Osteoblast (primary cell): ENCODE measurements around the gene BTBD1. TPM values are rescaled to one million over a fixed set of nuclear protein-coding genes. Genes with fewer than 3 reads are reported as not detected.

ENCODE experiments used
- DNase-seq: peaks from one replicate; pipeline ENCODE4 v3.0.0; 2011; ENCODE audit warnings: low spot score, mixed read lengths; ENCODE audit not compliant: insufficient read length; ENCODE audit errors: missing footprints
- H2AFZ ChIP-seq: 2 replicates; pipeline ENCODE4 v1.6.0; 2011; ENCODE audit warnings: mild to moderate bottlenecking, low read length
- H3K27ac ChIP-seq: 2 replicates; pipeline ENCODE4 v1.5.1; 2011; ENCODE audit warnings: mild to moderate bottlenecking, low read depth, low read length, moderate library complexity
- H3K27me3 ChIP-seq: 2 replicates; pipeline ENCODE4 v1.6.0; 2012; ENCODE audit warnings: mild to moderate bottlenecking, control low read depth, inconsistent platforms, low read length, moderate library complexity; ENCODE audit not compliant: insufficient read depth
- H3K36me3 ChIP-seq: 2 replicates; pipeline ENCODE4 v1.5.1; 2011; ENCODE audit warnings: mild to moderate bottlenecking, low read length, control low read depth, moderate library complexity; ENCODE audit not compliant: insufficient read depth
- H3K4me1 ChIP-seq: 2 replicates; pipeline ENCODE4 v1.5.1; 2011; ENCODE audit warnings: mild to moderate bottlenecking, low read length, control low read depth, moderate library complexity; ENCODE audit not compliant: insufficient read depth
- H3K4me2 ChIP-seq: 2 replicates; pipeline ENCODE4 v1.6.0; 2011; ENCODE audit warnings: mild to moderate bottlenecking, low read length; ENCODE audit not compliant: insufficient read depth
- H3K4me3 ChIP-seq: fragments of 200-600 bp; sonication (generic); 3 replicates; pipeline ENCODE4 v1.5.1; 2012; ENCODE audit warnings: mild to moderate bottlenecking, low read length, inconsistent platforms; ENCODE audit not compliant: insufficient read depth
- H3K79me2 ChIP-seq: 2 replicates; pipeline ENCODE4 v1.6.0; 2012; ENCODE audit warnings: mild to moderate bottlenecking, low read length, control low read depth, inconsistent platforms; ENCODE audit not compliant: insufficient read depth
- H3K9me3 ChIP-seq: 2 replicates; pipeline ENCODE4 v1.5.1; 2011; ENCODE audit warnings: low read depth, low read length, control low read depth
- H4K20me1 ChIP-seq: 2 replicates; pipeline ENCODE4 v1.6.0; 2012; ENCODE audit warnings: mild to moderate bottlenecking, low read length, control low read depth; ENCODE audit not compliant: insufficient read depth
- CTCF ChIP-seq: IDR thresholded peaks from 2 replicates; pipeline ENCODE4 v1.5.1; 2011; ENCODE audit warnings: mild to moderate bottlenecking, low read depth, low read length, moderate library complexity; ENCODE audit errors: extremely low read depth
- total RNA-seq: library from RNA; depleted of rRNA; stranded (reverse); fragments of >200 nt; gene quantifications from 2 replicates; pipeline ENCODE4 v1.2.3, GENCODE V29; 2012

BTBD1 gene
- total RNA-seq, 1 donor = 88.3 TPM

GRCh38 chr15:83068054-83068453 lies 1.0 kb upstream of the BTBD1 start:
- peak overlapping the region; percentile 67 for H3K27ac ChIP-seq
- H3K9me3 ChIP-seq = no peaks in the 10 kb centered on the region
- no peak overlapping the region for H3K4me3 ChIP-seq
- no peak overlapping the region for H3K4me2 ChIP-seq
- DNase-seq = peak; percentile 76
- peaks cover 25% of the 10 kb centered on the region for H3K4me1 ChIP-seq
- peaks cover 25% of the 10 kb centered on the region for H4K20me1 ChIP-seq
- H3K36me3 ChIP-seq = no peaks in the 10 kb centered on the region
- no peak for TF ChIP-seq CTCF
- H3K79me2 ChIP-seq = peaks cover 38% of the 10 kb centered on the region
- H3K27me3 ChIP-seq = no peaks in the 10 kb centered on the region
- peak overlapping the region; percentile 91 for H2AFZ ChIP-seq

- H3K36me3 ChIP-seq = no peaks in the 10 kb centered on the region
- no peaks in the 10 kb centered on the region for H3K27me3 ChIP-seq
- peak overlapping the region; percentile 67 for H3K27ac ChIP-seq
- H3K4me3 ChIP-seq = peak overlapping the region; percentile 94
- no peaks in the 10 kb centered on the region for H3K9me3 ChIP-seq
- no peak for DNase-seq
- H4K20me1 ChIP-seq = peaks cover 29% of the 10 kb centered on the region
- TF ChIP-seq CTCF = no peak
- peak overlapping the region; percentile 96 for H3K4me2 ChIP-seq
- peaks cover 25% of the 10 kb centered on the region for H3K4me1 ChIP-seq
- peak overlapping the region; percentile 91 for H2AFZ ChIP-seq
- peaks cover 43% of the 10 kb centered on the region for H3K79me2 ChIP-seq
Measured at GRCh38 chr15:83067638-83067962, 548 bp upstream of the BTBD1 start.

- H3K27ac ChIP-seq = peak overlapping the region; percentile 86
- H4K20me1 ChIP-seq = peaks cover 41% of the 10 kb centered on the region
- TF ChIP-seq CTCF = no peak
- peak overlapping the region; percentile 94 for H3K4me3 ChIP-seq
- H3K27me3 ChIP-seq = no peaks in the 10 kb centered on the region
- no peaks in the 10 kb centered on the region for H3K36me3 ChIP-seq
- DNase-seq = no peak
- peak overlapping the region; percentile 96 for H3K4me2 ChIP-seq
- no peaks in the 10 kb centered on the region for H3K9me3 ChIP-seq
- peaks cover 35% of the 10 kb centered on the region for H3K4me1 ChIP-seq
- peak overlapping the region; percentile 80 for H2AFZ ChIP-seq
- peaks cover 57% of the 10 kb centered on the region for H3K79me2 ChIP-seq
Measured at GRCh38 chr15:83066034-83066733, 868 bp downstream of the BTBD1 start.

- no peak for TF ChIP-seq CTCF
- Histone ChIP-seq H3K4me1 (peaks cover 35% of the 10 kb centered on the region), H3K79me2 (peaks cover 64% of the 10 kb centered on the region), H3K4me3 (peak overlapping the region; percentile 94), H4K20me1 (peaks cover 46% of the 10 kb centered on the region), H3K27ac (peak overlapping the region; percentile 86), H3K27me3 (no peaks in the 10 kb centered on the region), H2AFZ (no peak overlapping the region), H3K36me3 (no peaks in the 10 kb centered on the region), H3K9me3 (no peaks in the 10 kb centered on the region), H3K4me2 (peak overlapping the region; percentile 96)
- DNase-seq = no peak
Measured at GRCh38 chr15:83065431-83065830, 1.6 kb downstream of the BTBD1 start.
